SKM-1 treated with dmso at 0.1 percent for 144 hours (cell line): Measurements from ENCODE around the gene IQGAP2.

Source experiments
- DNase-seq: peaks from one replicate; lab custom pipeline; 2025; ENCODE audit not compliant: unreplicated experiment; lab: John Stamatoyannopoulos, UW

The IQGAP2 gene

DNA sequence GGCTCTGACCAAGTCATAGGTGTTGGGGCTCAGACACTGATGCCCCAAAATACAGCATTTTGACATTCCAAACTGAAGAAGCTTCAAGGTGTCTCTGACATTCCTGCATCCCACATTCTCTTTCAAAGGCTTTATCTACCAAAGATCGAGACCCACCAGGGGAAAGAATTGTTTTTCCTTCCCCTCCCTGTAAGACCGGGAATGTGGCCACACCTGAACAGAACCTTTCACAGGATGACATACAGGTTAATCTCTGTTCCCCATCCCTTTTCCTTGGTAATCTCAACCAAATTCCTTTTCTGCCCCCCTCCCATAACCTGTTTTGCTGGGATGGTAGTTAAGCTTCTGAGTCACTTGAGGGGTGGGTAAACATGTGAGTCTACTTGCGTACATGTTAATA lies 72.3 kb downstream of the IQGAP2 start:
- no peak for DNase-seq

DNA sequence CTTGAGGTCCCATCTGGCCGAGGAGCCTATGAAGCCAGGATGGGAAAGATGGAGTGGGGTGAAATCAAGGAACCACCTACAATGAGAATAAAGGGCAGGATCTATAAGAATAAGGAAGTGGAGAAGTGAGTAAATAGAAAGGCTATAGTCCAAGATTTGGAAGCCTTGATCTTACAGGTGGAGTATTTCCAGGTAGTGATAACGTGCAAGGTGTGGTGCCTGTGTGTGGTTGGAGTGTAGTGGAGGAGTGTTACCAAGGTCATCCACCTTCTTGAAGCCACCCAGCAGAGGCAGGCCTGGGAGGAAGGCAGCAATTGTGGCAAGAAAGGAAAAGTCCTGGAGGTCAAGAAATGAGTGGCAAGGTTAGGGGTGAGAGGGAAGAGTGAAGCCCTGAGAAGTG lies 72.9 kb downstream of the IQGAP2 start:
- DNase-seq, result no peak

DNA sequence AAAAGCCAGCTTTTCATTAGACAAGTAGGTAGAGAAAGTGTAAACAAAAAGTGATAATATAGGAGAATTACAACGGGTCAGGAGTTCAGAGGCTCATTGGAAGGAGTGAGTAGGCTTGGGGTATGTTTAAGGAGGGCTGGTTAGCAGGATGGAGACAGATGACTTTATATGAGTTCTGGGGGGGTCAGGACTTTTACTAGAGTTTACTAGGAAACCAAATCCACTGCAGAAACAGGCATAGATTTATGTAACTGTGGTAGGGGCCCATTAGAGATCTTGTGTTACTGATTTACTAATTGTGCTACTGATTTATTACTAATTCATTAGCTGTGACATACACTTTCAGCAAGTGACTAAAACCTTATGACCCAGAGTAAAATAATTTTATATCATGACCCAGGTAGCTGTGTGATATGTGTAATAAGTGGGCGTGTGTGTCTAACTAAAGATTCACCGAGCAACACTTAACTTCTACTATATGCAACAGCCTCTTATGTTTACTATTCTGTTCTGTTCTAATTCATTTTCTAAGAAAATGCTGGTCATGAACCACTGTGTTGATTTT lies 73.5 kb downstream of the IQGAP2 start:
- no peak for DNase-seq

DNA sequence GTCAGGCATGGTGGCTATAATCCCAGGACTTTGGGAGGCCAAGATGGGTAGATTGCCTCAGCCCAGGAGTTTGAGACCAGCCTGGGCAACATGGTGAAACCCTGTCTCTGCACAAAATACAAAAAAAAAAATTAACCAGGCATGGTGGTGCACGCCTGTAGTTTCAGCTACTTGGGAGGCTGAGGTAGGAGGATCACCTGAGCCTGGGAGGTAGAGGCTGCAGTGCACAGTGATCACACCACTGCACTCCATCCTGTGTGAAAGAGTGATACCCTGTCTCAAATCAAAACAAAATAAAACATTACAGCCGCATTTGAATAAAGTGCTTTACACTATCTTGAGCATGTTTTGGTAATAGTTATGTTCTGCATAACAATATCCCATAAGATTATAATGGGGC lies 74.0 kb downstream of the IQGAP2 start:
- DNase-seq, result no peak

DNA sequence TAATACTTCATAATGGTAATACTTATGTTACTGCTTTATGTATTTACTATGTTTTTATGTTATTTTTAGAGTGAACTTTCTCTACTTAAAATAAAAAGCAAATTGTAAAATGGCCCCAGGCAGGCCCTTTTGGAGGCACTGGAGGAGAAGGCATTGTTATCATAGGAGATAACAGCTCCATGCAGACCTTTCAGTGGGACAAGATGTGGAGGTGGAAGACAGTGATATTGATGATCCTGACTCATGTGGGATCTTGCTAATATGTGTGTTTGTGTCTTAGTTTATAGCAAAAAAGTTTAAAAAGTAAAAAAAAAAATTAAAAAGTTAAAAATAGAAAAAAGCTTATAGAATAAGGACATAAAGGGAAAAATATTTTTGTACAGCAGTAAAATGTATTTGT lies 74.5 kb downstream of the IQGAP2 start:
- DNase-seq, result no peak

DNA sequence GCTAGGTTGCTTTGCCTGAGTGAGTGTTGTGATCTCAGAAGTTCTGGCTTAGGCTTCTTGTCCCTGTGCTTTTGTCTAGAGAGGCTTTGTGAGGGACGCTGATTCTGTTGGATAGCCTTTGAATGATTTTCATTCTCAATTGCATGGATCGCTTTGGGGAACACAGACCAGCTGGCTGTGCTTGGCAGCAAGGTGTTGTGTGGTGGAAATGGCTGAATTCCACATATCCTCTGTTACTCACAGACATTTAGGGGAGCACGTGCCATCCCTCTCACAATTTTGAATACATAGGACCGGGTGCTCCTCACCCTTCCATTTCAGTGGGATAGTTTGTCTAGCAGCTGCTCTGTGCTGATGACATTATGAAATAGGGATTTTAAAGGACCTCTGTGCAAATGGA lies 76.2 kb downstream of the IQGAP2 start:
- no peak for DNase-seq

DNA sequence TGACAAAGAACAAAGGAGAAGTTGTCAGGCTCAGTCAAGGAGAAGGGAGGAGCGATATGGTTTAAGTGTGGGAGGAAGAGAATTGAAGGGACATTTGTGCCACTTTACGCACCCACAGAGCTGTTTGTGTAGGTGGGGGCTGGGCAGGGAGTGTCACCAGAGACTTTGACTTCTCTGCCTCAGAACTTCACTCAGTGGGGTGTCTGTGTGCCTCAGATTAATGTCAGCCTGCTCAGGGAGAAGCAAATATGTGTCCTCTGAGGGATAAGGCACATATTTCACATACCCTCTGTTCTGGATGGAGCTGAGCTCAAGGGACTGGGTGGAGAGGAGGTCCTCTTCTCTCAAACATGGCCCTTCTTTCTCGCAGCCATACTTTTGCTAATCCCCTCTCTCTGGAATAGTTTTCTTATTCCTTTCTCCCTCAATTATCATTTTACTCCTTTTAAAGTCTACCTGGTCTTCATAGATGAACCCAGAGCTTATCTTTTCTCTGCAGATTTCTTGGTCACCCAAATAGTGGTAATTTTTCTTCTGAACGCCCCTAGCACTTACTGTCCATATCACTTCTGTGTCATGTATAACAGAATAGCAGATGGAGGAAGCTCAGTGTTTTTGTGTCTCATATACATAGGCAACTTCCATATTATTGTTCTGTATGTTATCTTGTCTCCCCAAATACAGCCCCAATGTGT lies 77.0 kb downstream of the IQGAP2 start:
- no peak for DNase-seq

DNA sequence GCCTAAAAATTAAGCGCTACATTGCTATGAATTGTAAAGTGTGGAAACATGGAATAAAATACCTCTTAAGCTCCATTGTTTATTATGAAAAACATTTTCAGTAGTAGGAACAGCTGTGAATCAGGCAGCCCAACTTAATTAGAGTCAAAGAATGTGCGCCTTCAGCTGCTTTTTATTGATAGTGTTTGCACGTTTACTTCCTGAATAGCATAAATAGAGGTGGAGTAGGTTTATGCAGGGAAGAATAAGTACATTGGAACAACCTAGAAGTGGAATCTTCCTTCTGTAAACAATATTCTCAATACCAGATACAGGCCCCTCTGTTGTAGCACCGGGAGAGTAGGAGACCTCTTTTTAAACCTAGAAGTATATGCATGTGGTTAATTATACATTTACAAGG lies 79.9 kb downstream of the IQGAP2 start:
- no peak for DNase-seq

DNA sequence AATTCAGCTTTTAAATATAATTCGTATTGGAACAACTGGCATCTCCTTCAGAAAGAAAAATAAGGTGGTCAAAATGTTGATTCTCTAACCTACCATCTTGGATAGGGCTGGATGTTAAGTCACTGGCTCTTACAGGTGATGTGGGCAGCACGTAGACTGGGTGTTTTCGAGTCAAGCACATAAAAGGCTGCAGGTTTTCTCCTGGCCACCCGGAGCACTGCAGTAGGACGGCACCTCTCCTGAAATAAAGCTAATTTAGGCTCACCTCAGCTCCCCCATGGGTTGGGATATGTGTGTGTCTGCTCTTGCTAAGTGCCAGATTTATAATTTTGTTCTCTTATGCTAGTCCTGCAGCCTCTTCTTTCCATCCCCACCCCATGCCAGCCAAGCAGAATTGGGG lies 80.3 kb downstream of the IQGAP2 start:
- DNase-seq, result no peak

DNA sequence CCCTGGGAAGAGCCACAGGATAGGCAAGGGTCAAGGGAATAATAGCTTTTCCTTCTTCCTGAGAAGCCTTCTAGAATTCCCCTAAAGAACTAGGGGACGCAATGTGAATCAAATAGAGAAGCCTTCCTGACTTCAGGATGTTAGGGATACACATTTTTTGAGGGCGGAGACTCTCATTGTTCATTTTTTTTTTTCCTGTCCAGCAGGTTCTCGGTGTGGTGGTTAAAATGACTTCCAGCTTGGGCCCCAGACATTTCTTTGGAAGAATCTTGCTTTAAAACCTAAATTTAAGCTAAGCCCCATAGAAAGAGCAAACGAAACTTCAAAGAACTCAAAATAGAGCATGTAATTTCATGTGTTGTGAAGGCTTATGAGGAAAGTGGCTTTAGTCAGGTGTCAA lies 80.8 kb downstream of the IQGAP2 start:
- DNase-seq, result no peak

DNA sequence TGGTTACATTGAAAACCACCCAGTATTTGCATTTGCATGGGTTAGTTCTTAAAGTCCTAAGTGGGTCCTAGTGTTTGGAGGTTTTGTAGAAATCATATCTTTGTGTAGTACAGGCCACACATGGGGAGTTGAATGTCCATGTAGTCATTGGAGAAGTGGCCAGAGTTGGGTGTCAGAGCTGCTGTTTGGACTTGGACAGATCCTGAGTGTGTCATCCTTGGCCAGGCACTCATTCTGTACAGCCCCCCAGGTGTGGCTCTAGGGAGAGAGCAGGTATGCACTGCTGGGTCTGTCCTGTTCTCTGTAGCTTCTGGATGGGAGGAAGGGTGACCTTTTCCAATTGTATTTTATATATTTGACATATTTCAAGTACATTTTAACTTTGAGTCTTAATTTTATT lies 82.4 kb downstream of the IQGAP2 start:
- no peak for DNase-seq

DNA sequence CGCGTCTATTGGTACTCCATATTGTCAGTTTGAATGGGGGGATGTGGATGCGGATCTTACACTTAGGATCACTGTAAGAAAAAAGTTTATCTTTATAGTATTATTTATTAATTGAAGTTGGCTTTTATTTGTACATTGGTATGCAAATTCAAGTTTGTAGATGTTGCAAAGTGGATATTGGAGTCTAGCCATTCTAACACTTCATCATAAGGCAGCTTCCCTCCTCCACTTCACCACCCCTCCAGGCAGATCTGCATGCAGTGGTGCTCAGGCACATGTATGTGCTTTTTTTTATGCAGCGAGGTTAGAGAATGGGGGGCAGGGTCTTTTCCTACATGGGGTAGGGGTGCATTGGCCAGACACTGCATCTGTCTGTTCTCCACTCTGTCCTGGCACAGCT lies 84.3 kb downstream of the IQGAP2 start:
- DNase-seq, result no peak

DNA sequence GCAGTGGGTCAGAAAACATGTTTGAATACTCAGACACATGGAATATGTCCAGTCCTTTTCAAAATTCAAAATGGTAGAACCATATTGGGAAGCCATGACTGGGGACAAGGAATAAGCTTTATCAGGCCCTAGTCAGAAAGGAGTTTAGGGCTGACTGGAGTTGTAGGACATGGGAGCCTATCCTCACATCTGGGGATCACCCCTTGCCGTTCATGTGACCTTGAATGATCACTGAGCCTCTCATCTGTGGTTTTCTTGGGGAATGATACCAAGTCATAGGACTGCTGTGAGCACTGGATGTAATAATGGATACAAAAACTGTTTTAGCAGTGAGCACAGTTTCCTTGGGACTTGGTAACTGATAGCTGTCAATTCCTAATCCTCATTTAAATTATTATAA lies 84.7 kb downstream of the IQGAP2 start:
- DNase-seq, result no peak

DNA sequence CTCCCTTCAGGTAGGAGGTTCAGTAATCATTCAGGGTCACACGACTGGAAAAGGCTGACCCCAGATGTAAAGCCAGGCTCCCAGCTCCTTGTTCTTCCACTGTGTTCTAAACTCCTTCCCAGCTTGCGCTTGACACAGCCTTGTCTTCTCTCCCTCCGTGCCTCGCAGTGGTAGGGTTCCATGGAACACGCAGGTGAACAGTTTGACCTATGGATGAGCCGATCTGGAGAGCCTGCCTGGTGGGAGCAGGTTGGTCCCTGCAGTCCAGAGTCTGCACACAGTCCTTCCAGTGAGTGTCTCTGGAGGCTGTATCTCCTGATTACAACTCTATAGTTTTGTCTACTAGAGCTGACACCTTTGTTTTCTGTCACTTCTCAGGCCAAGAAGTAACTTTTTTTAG lies 85.9 kb downstream of the IQGAP2 start:
- DNase-seq, result no peak

DNA sequence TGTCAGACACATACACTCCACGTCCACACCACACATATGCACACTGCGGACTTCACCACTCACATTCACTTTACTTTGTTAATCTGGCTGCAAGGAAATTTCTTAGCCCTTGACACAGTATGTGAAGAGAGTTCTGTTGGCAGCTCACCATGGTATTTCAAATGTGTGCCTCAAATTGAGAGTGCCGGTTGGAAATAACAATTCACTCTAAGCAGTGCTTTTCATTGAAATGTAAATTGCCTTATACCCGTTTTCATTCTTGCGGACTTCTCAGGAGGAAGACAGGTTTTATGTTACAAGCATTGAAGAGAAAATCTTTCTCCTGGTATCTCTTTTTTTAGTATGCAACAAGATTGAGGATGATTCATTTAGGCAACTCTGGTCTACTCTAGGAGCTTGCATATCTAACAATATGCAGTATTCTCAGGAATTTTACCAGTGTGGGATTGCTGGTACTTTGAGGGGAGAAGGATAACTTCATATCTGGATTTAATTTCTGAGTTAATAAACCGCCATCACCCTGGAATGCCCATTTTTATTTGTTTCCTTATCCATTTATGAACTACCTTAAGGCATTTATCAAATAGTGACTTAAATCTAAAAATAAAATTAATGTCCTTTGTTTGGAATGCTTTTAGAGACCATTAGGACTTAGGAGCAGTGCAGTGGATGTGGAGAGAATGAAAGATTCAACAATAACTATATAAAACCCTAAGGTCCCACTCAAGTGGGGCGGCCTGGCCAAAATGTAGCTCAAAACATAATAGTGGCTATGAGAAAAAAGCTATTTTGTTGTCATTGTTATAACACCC lies 87.0 kb downstream of the IQGAP2 start:
- no peak for DNase-seq

DNA sequence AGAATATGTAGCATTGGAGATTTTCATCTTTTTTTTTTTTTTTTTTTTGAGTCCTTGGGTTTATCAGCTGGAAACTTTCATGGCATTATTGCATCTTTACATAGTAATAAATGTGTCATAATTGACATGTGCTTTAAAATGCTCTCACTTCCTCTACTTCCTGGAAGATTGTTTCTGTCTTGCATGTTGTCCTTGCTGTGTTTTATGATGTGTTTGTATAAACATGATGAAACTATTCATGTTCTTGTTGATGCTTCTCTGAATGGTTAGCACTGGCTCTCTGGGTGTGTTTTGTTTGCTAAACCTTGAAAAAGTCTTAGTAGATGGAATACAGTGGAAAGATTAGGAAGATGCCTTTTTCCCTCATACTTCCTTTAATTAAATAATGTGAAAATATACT lies 87.9 kb downstream of the IQGAP2 start:
- no peak for DNase-seq

DNA sequence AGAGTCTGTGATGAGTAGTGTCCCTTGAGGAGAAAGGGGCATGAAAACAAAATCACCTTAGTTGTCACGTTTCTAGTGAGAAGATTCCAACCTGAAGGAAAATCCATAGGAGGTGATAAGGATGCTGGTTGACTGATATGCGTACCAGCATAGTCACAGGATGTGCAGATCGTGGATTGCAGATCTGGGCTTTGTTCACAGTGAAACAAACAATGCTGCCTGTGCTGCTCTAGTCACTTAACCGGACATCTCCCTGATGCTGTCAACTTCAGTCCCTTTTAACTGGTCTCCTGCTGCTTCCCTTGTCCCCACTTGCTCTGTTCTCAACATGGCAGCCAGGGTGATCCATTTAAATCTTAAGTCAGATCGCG lies 89.7 kb downstream of the IQGAP2 start:
- DNase-seq, result no peak

DNA sequence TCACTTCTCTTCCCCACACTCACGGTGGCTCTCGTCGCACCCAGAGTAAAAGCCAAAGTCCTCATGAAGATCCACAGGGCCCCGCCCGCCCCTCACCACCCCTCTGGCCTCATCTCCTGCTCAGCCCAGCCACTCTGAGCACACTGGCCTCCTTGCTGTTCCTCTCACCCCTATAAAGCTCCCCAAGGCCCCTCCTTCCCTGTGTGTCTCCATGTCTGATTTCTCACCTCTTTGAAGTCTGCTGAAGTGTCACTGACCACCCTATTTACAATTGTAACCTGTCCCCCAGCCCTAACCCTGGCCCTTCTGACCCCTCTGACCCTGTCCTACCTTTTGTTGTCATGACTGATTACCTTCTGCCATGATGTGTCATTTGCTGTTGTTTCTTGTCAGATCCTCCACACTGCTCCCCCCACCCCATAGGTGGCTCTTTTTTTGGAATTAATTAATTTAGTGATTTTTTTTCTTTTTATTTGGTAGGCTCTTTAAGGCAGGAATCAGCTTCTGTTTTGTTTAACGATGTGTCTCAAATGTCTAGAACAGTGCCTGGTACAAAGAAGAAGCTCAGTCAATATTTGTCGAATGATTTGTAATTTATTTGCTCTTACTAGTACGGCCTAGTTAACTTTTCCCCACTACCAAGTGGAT lies 90.2 kb downstream of the IQGAP2 start:
- no peak for DNase-seq

DNA sequence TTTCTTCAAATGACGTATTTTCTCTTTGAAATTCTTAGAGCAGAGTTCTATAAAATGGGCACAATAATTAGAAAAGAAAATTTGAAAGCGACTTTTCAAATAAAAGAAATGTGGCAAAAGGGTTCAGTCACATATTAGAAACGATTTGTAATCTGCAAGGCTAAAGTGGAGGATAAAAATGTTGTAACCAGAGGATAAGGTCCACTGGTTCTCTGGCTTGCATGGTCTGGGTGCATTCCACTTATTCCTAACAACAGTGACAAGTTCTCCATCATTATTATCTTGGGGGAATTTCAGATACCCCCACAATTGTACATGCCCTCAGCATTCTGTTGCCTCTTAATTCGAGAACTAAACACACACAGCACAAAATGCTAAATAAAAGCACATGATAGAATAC lies 91.1 kb downstream of the IQGAP2 start:
- no peak for DNase-seq

DNA sequence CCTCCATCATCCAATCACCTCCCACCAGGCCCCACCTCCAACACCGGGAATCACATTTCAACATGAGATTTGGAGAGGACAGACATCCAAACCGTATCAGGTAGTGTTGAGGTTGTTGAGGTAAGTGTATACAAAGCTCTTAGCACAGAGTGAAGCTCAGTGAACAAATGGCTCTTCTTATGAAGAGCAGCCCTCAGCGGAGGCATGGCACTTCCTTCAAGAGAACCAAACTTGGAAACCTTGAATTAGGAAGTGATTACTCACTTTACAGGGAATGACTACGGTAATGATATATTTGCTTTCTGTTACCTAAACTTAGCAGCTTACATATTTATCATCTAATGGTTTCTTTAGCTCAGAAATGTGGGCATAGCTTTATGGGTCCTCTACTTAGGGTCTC lies 92.8 kb downstream of the IQGAP2 start:
- no peak for DNase-seq

DNA sequence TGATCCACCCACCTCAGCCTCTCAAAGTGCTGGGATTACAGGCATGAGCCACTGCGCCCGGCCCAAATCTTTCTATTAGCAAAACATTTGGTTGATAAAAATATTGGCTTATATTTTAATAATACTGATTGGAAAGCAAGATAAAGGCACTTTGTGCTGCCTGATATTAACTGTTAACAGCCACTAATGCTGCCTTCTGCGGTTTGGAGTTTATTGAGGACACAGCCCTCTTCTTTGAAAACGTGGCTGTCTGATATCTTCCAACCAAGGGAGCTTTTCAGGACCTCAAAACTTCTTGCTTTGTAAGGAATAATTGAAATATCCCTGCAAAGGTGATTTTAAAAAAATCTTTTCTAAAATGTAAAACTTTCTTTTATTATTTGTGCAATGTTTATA lies 94.0 kb downstream of the IQGAP2 start:
- no peak for DNase-seq
